ENCODE results near the gene F7. TPM values are rescaled to one million over a fixed set of nuclear protein-coding genes. Genes with fewer than 3 reads are reported as not detected.
"Not testable (repeated sequence)": the region's sequence is repeated elsewhere in the genome, so short reads cannot be mapped to it uniquely, and the experiment has no call there.

F7 gene
- total RNA-seq, 1 donor from 2014 or later, result not detected

DNA sequence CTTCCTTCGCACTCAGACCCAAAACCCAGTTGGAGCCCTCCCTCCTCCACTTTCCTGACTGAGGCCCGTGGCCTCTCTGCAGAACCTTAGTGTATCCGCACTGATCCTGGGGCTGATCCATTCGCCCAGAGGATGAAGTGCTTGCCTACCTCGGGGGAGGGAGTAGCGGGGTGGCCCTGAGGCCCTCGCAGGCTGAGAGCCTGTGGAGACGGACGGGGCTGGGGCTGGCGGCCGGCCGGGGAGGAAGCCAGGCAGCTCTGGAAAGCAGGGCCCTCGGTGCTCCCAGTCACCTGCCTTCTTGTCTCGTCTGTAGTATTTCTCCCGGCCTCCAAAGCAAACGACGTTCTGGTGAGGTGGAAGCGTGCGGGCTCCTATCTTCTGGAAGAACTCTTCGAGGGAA is 54.1 kb downstream of the F7 start:
- intact Hi-C loops (cut with micrococcal nuclease), result loop anchor here (10.0 kb wide), 1 partner anchor 215 kb away; no protein-coding TSS in a partner anchor
- DNase-seq (no peak), ATAC-seq (ENCODE audit: low read depth) (no peak)
- ChIA-PET POLR2A (no interaction called here), CTCF (no interaction called here)
- H3K36me3 Mint-ChIP-seq (ENCODE audit: low read depth), result no peaks in the 10 kb centered on the region
- H3K9me3 Mint-ChIP-seq, result peaks cover 13% of the 10 kb centered on the region
- no peak overlapping the region for H3K27ac Mint-ChIP-seq
- H3K4me1 Mint-ChIP-seq, result peaks cover 6% of the 10 kb centered on the region
- H3K4me3 Mint-ChIP-seq, result no peak overlapping the region
- TF ChIP-seq, protein P1, sequence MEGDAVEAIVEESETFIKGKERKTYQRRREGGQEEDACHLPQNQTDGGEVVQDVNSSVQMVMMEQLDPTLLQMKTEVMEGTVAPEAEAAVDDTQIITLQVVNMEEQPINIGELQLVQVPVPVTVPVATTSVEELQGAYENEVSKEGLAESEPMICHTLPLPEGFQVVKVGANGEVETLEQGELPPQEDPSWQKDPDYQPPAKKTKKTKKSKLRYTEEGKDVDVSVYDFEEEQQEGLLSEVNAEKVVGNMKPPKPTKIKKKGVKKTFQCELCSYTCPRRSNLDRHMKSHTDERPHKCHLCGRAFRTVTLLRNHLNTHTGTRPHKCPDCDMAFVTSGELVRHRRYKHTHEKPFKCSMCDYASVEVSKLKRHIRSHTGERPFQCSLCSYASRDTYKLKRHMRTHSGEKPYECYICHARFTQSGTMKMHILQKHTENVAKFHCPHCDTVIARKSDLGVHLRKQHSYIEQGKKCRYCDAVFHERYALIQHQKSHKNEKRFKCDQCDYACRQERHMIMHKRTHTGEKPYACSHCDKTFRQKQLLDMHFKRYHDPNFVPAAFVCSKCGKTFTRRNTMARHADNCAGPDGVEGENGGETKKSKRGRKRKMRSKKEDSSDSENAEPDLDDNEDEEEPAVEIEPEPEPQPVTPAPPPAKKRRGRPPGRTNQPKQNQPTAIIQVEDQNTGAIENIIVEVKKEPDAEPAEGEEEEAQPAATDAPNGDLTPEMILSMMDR (IDR thresholded peaks at IDR 0.05), result no peak
- H3K27me3 Mint-ChIP-seq, result peaks cover 4% of the 10 kb centered on the region

DNA sequence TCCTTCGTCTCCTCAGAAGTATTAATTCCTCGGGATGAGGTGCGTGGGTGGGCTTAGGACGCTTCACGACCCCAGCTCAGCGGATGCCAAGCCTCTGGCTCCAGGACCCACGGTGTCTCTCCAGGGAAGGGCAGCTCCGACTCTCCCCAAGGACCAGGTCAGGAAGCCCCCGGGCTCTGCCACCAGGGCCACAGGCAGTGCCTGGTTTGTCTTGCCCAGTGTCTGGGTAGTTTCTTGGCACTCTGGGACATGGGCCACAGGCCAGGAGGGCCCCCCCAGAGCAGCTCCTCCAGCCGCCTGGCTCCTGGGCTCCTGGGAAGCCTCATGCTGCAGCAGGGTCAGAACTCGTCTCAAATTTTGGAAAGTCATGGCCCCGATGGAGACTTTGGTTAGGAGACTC is 55.4 kb downstream of the F7 start:
- POLR2A ChIA-PET, result no interaction called here
- peaks cover 5% of the 10 kb centered on the region for H3K4me1 Mint-ChIP-seq
- CTCF ChIA-PET, result no interaction called here

DNA sequence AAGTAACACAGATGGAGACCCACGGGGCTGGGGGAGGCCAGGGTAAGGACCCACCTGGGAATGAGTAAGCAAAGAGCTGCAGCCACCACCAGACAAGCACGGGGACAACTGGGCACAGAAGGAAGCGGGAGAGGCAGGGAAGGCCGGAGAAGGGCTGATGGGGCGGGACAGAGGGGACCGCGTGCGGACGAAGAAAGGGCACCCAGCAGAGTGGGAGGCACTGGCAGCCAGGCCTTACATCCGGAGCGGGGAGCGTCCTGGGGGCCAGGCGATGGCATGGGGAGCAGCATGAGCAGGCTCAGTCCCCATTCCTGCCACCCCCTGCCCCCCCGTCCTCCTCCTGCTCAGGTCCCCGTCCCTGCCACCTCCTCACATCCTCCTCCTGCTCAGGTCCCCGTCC is 55.8 kb downstream of the F7 start:
- DNase-seq, result no peak

More for the DNA sequence above, 55.4 kb downstream of the F7 start:
- peaks cover 4% of the 10 kb centered on the region for H3K27me3 Mint-ChIP-seq
- H3K4me3 Mint-ChIP-seq, result no peak overlapping the region
- ATAC-seq (ENCODE audit: low read depth), result no peak
- TF ChIP-seq, protein P1 (IDR thresholded peaks at IDR 0.05), result no peak
- peaks cover 5% of the 10 kb centered on the region for H3K9me3 Mint-ChIP-seq
- intact Hi-C loops (cut with micrococcal nuclease), result no loop called here
- no peaks in the 10 kb centered on the region for H3K36me3 Mint-ChIP-seq (ENCODE audit: low read depth)
- DNase-seq, result no peak
- no peak overlapping the region for H3K27ac Mint-ChIP-seq

DNA sequence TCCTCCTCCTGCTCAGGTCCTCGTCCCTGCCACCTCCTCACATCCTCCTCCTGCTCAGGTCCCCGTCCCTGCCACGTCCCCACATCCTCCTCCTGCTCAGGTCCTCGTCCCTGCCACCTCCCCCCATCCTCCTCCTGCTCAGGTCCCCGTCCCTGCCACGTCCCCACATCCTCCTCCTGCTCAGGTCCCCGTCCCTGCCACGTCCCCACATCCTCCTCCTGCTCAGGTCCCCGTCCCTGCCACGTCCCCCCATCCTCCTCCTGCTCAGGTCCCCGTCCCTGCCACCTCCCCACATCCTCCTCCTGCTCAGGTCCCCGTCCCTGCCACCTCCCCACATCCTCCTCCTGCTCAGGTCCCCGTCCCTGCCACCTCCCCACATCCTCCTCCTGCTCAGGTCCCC is 56.4 kb downstream of the F7 start:
- H3K4me3 Mint-ChIP-seq; POLR2A ChIA-PET; H3K27ac Mint-ChIP-seq; intact Hi-C loops (cut with micrococcal nuclease); ATAC-seq (ENCODE audit: low read depth); DNase-seq; H3K36me3 Mint-ChIP-seq (ENCODE audit: low read depth); H3K27me3 Mint-ChIP-seq; CTCF ChIA-PET; H3K9me3 Mint-ChIP-seq; H3K4me1 Mint-ChIP-seq: not testable (repeated sequence)

More for the DNA sequence above, 55.8 kb downstream of the F7 start:
- Mint-ChIP-seq H3K9me3 (peaks cover 3% of the 10 kb centered on the region), H3K27me3 (peaks cover 4% of the 10 kb centered on the region), H3K36me3 (ENCODE audit: low read depth) (no peaks in the 10 kb centered on the region), H3K4me1 (peaks cover 5% of the 10 kb centered on the region), H3K4me3 (no peak overlapping the region), H3K27ac (no peak overlapping the region)
- intact Hi-C loops (cut with micrococcal nuclease), result no loop called here
- POLR2A ChIA-PET, result no interaction called here
- CTCF ChIA-PET, result no interaction called here
- ATAC-seq (ENCODE audit: low read depth), result no peak
- TF ChIP-seq, protein P1 (IDR thresholded peaks at IDR 0.05), result no peak

DNA sequence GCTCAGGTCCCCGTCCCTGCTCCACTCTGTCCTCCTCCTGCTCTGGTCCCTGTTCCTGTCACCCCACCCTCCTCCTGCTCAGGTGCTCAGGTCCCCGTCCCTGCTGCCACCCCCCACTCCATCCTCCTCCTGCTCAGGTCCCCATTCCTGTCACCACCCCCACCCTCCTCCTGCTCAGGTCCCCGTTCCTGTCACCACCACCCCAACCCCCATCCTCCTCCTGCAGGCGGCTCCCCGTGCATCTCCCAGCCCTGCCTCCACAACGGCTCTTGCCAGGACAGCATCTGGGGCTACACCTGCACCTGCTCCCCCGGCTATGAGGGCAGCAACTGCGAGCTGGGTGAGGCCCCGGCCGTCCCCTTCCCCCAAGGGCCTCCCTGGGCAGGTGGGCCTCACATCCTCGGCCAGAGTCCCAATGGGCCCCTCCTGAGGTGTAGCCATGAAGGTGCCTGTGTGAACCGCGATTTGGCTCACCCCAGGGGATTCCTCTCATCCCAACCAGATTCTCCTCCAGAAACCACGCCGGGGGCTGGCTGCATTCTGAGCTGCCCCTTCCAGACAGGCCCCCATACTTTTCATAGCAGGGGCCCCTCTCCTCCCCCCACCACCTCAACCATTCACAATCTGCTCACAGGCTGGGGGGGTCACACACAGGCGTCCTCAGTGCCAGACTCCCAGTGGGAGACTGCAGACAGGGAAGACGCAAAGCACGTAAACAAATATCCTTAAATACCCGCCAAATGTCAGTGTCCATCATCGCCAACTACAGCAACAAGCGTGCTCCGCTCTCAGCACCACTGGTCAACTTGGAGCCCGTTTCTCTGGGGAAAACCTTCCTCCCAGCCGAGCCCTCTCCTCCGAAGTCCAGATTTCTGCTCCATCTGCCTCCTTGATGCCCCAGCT is 57.4 kb downstream of the F7 start:
- DNase-seq (no peak), ATAC-seq (ENCODE audit: low read depth) (no peak)
- peaks cover 3% of the 10 kb centered on the region for H3K36me3 Mint-ChIP-seq (ENCODE audit: low read depth)
- H3K27ac Mint-ChIP-seq, result no peak overlapping the region
- ChIA-PET POLR2A (no interaction called here), CTCF (no interaction called here)
- H3K4me1 Mint-ChIP-seq, result peaks cover 5% of the 10 kb centered on the region
- peaks cover 4% of the 10 kb centered on the region for H3K27me3 Mint-ChIP-seq
- H3K4me3 Mint-ChIP-seq, result no peak overlapping the region
- TF ChIP-seq, protein P1 (IDR thresholded peaks at IDR 0.05), result no peak
- intact Hi-C loops (cut with micrococcal nuclease), result no loop called here
- H3K9me3 Mint-ChIP-seq, result peaks cover 3% of the 10 kb centered on the region

Measured in activated B cell treated with CpG ODN at 0.5 μM for 24 hours (primary cell).